Astrocyte of the spinal cord (primary cell): Measurements from ENCODE around the gene KRTAP10-2.
"Not testable (repeated sequence)": the region's sequence is repeated elsewhere in the genome, so short reads cannot be mapped to it uniquely, and the experiment has no call there.

Source experiments
- DNase-seq: peaks from one replicate; pipeline ENCODE4 v3.0.0; 2011; ENCODE audit warnings: low read depth, low spot score
- H3K4me3 ChIP-seq: 2 replicates; pipeline ENCODE4 v1.5.1; 2011; ENCODE audit warnings: low read depth, mild to moderate bottlenecking, low read length, moderate library complexity
- CTCF ChIP-seq: IDR thresholded peaks from 2 replicates; pipeline ENCODE4 v1.5.1; 2012; ENCODE audit warnings: low read depth, mild to moderate bottlenecking, low read length, inconsistent platforms
- in situ Hi-C: cut with HindIII; loops from 2 replicates; pipeline ENCODE4 v1.10.0; 2017; ENCODE audit warnings: low sequenced_read_pairs

KRTAP10-2 gene

GRCh38 chr21:44581158-44581557, 29.9 kb upstream of the KRTAP10-2 start:
- no peak for TF ChIP-seq CTCF
- DNase-seq: no peak
- H3K4me3 ChIP-seq: no peak overlapping the region
- in situ Hi-C loops: no loop called here

- DNase-seq, in situ Hi-C loops, H3K4me3 ChIP-seq: not testable (repeated sequence)
Observed at GRCh38 chr21:44580231-44580821, 29.0 kb upstream of the KRTAP10-2 start, which contains the start of gene KRTAP10-5. Gene KRTAP10-5, minus strand, starts transcription at chr21:44580604. Its CDS starts 26 bp downstream, at chr21:44580578.

GRCh38 chr21:44579833-44580144, 28.5 kb upstream of the KRTAP10-2 start:
- TF ChIP-seq CTCF: no peak
- in situ Hi-C loops: no loop called here
- no peak for DNase-seq
- H3K4me3 ChIP-seq: no peak overlapping the region

GRCh38 chr21:44579056-44579832, 27.9 kb upstream of the KRTAP10-2 start:
- DNase-seq: no peak
- in situ Hi-C loops: no loop called here
- TF ChIP-seq CTCF: no peak
- H3K4me3 ChIP-seq: no peak overlapping the region

GRCh38 chr21:44578371-44579055, 27.2 kb upstream of the KRTAP10-2 start:
- no peak for TF ChIP-seq CTCF
- in situ Hi-C loops: no loop called here
- H3K4me3 ChIP-seq: no peak overlapping the region
- no peak for DNase-seq

- no peak for TF ChIP-seq CTCF
- in situ Hi-C loops: no loop called here
- H3K4me3 ChIP-seq: no peak overlapping the region
- no peak for DNase-seq
Observed at GRCh38 chr21:44576025-44576420, 24.7 kb upstream of the KRTAP10-2 start.
